GM06990 (cell line): ENCODE data around the gene CPNE4.

Experiments used
- DNase-seq: peaks from one replicate; pipeline ENCODE4 v3.0.0-alpha.2; 2011; ENCODE audit not compliant: insufficient read length; ENCODE audit errors: extremely low read depth
- H3K27me3 ChIP-seq: replicated peaks from 2 replicates; pipeline ENCODE4 v1.6.0; 2011; ENCODE audit warnings: low read length; ENCODE audit not compliant: control insufficient read depth, insufficient read depth
- H3K36me3 ChIP-seq: 2 replicates; pipeline ENCODE4 v1.5.1; 2011; ENCODE audit warnings: low read length; ENCODE audit not compliant: control insufficient read depth, insufficient read depth
- H3K4me3 ChIP-seq: replicated peaks from 2 replicates; pipeline ENCODE4 v1.5.1; 2011; ENCODE audit warnings: low read depth, mild to moderate bottlenecking, control low read depth, low read length
- CTCF ChIP-seq: IDR thresholded peaks from 2 replicates; pipeline ENCODE4 v1.5.1; 2011; ENCODE audit warnings: low read length, control low read depth, mild to moderate bottlenecking, inconsistent platforms; ENCODE audit not compliant: insufficient read depth, poor library complexity, severe bottlenecking

Gene CPNE4

GRCh38 chr3:131995891-131996290 lies 38.9 kb downstream of the CPNE4 start:
- Histone ChIP-seq H3K36me3 (no peaks in the 10 kb centered on the region), H3K27me3 (no peaks in the 10 kb centered on the region; the same call in 1 of the 2 replicates), H3K4me3 (no peak overlapping the region)
- no peak for TF ChIP-seq CTCF
- no peak for DNase-seq

GRCh38 chr3:131989318-131989717 lies 45.5 kb downstream of the CPNE4 start:
- no peak for DNase-seq
- Histone ChIP-seq H3K4me3 (no peak overlapping the region), H3K36me3 (no peaks in the 10 kb centered on the region), H3K27me3 (no peaks in the 10 kb centered on the region)
- no peak for TF ChIP-seq CTCF

GRCh38 chr3:131988209-131988608 lies 46.6 kb downstream of the CPNE4 start:
- no peak for DNase-seq
- Histone ChIP-seq H3K36me3 (no peaks in the 10 kb centered on the region), H3K4me3 (no peak overlapping the region), H3K27me3 (no peaks in the 10 kb centered on the region)
- no peak for TF ChIP-seq CTCF

GRCh38 chr3:131983689-131984088 lies 51.1 kb downstream of the CPNE4 start:
- Histone ChIP-seq H3K27me3 (no peaks in the 10 kb centered on the region), H3K4me3 (no peak overlapping the region), H3K36me3 (no peaks in the 10 kb centered on the region)
- no peak for DNase-seq
- no peak for TF ChIP-seq CTCF

- no peaks in the 10 kb centered on the region for H3K27me3 ChIP-seq
- no peaks in the 10 kb centered on the region for H3K36me3 ChIP-seq
- no peak for TF ChIP-seq CTCF
- H3K4me3 ChIP-seq: no peak overlapping the region
- no peak for DNase-seq
These were observed 53.5 kb downstream of the CPNE4 start for GRCh38 chr3:131981323-131981722.

GRCh38 chr3:131976448-131976847 lies 58.4 kb downstream of the CPNE4 start:
- no peak overlapping the region for H3K4me3 ChIP-seq
- no peaks in the 10 kb centered on the region for H3K36me3 ChIP-seq
- no peaks in the 10 kb centered on the region for H3K27me3 ChIP-seq
- no peak for DNase-seq
- no peak for TF ChIP-seq CTCF
